AG09319 (cell line): Measurements from ENCODE around the gene AURKAIP1.

Experiments used
- DNase-seq: peaks from one replicate; pipeline ENCODE4 v3.0.0-alpha.2; 2010; ENCODE audit warnings: low read depth; ENCODE audit errors: extremely low read depth
- TF ChIP-seq, protein P1 (sequence below): IDR thresholded peaks from 2 replicates; pipeline ENCODE4 v1.5.1; 2011; ENCODE audit warnings: low read depth, mild to moderate bottlenecking, inconsistent platforms, low read length, moderate library complexity

The AURKAIP1 gene

DNA sequence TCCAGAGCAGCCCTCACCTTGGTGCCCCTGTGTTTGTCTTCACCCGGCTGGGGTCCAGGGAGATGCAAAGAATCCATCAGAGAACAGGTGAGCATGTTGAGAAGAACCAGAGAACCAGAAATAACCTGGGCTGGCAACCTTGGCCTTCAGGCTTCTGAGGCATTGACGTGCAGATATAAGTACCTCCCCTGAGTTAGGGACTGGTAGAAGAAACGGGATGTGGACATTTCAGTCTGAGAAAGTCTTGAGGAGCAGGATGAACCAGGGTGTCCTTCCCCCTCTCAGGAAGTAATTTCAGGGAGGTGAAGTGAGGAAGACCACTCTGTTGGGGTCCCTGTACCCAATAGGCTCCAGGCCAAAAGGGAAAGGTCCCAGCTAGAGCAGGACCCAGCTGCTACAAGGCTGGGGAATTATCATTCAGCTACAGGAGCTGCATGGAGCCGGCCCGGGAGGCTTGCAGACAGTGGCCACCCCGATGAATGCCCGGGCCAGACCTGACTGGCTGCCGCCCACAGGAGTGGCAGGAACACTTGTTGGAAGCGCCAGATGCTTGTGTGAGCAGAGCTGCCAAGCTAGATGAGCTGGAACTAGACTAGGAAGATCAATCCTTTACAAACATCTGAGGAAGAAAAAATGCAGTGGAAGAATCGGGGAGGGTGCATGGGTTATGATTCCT, 1.7 kb upstream of the AURKAIP1 start:
- TF ChIP-seq, protein P1, sequence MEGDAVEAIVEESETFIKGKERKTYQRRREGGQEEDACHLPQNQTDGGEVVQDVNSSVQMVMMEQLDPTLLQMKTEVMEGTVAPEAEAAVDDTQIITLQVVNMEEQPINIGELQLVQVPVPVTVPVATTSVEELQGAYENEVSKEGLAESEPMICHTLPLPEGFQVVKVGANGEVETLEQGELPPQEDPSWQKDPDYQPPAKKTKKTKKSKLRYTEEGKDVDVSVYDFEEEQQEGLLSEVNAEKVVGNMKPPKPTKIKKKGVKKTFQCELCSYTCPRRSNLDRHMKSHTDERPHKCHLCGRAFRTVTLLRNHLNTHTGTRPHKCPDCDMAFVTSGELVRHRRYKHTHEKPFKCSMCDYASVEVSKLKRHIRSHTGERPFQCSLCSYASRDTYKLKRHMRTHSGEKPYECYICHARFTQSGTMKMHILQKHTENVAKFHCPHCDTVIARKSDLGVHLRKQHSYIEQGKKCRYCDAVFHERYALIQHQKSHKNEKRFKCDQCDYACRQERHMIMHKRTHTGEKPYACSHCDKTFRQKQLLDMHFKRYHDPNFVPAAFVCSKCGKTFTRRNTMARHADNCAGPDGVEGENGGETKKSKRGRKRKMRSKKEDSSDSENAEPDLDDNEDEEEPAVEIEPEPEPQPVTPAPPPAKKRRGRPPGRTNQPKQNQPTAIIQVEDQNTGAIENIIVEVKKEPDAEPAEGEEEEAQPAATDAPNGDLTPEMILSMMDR: no peak

DNA sequence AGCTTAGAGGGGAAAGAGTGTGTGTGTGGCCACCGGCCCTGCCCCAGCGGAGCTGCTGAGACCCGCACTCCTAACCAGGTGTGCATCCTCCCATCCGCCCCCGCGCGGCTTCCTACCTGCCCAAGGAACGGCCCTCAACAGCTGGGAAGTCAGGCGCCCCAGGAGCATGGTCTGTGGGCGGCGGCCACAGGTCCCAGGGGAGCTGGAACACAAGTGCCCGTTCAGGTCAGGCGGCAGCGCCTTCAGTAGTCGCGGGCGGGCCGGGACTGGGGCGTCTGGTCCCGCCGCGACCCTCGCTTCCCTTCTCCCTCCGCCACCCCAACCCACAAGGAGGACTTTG, 448 bp downstream of the AURKAIP1 start:
- TF ChIP-seq, protein P1: no peak
- no peak for DNase-seq

More for the DNA sequence above, 1.7 kb upstream of the AURKAIP1 start:
- no peak for DNase-seq

DNA sequence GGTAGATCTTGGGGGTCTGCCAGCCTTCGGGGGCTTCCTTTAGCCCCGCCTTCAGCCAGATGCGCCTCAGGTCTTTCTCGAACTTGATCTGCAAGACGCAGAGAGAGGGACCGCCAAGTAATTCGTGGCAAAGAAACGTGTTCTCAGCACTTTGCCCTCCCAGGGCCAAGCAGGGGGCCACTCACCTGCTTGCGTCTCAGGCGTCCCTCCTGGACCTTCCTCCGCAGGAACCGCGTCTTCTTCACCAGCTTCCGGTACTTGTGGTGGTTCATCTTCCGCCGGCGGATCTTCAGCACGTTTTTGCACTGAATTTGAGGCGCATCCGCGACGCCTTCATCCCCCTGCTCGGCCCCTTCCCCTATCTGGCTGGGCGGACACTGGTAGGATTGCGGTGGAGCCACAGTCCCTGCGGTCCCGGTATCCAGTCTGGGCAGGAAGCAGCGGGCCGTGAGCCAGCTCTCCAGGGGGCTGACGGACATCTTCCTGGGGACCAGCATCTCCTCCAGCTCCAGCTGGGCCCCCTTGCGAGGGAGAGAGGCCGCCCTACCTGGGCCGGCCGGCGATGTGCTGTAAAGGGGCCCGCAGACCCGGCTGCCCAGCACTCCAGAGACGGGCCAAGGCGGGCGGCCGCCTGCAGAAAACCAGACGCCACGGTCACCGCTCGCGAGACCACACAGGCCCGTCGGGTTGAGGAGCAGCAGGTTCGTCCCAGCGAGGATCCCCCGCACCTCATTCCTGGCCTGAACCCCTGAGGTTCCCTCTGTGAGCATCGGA, 1.0 kb downstream of the AURKAIP1 start:
- TF ChIP-seq, protein P1: no peak
- DNase-seq: no peak

DNA sequence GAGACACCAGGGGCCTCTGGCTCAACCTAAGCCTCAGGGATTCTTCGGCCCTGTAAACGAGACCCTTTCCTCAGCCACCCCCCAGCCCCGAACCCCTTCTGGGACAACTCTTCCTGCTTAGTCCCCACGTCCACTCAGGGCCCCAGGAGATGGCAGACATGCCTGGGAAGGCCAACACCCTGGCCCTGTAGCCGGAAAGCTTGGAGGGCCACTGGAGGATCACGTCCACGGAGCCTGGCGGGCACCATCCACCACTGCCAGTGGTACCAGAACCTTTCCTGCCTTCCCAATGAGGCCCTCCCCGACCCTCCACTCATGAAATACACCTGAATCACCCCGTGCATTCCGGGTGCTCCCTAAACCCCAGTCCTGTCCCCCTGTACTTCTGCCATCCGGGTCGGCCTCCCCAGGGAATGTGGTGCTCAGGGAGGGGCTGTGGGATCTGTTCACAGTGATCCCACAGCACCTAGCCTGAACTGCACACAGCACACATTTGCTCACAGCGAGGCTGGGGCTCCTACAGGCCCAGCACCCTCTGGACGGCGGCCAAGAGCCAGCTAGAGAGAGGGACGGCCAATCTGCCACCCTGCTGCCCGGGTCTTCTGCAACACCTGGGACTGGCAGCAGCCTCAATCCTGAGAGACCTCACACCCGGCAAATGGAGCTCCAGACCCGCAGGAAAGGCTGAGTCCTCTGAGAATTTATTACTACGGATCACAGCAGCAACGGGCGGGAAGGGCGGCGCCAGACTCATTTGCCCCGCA, 1.8 kb downstream of the AURKAIP1 start:
- no peak for DNase-seq
- TF ChIP-seq, protein P1: no peak

DNA sequence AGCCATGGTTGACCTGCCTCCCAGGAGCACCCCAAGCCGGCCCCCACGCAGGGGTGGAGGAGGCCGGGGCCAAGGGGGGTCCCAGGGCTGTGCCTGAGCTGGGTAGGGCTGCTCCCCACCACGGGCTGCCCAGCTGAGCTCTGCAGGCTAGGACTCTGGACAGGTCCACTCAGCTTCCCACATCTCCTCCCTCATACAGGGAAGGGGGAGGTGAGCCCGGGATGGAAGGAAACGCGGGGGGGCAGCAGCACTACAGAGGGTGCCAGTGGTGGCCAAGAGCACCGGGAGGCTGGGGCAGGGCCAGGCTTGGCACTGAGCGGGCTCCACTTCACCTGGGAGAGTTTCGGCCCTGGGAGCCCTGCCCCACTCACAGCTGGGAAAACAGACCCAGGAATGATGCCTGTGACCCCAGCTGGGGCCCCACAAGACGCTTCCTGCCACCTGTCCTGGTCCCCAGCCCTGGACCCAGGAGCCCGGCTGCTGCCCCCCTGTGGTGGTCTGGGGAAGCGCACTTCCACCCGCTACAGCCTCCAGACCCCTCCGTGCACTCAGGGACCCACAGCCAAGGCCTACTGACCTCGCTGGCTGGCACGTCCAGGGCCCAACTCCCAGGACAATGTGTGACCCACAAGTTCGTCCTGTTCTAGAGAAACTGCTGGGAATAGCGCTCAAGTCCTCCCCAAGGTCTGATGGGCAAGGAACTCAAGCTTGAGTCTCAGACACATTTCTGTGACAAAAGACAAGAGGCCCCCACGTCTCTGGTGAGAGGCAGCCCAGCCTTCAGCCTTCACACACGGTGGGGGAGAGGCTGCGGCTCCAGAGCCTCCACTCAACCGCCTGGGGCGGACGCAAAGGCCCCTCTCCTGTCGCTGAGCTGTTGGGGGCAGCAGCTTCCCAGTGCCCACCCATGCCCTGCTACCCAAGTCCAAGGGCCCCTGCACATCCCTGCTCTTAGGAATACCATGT, 3.0 kb downstream of the AURKAIP1 start:
- TF ChIP-seq, protein P1: peak; percentile 93
- no peak for DNase-seq

DNA sequence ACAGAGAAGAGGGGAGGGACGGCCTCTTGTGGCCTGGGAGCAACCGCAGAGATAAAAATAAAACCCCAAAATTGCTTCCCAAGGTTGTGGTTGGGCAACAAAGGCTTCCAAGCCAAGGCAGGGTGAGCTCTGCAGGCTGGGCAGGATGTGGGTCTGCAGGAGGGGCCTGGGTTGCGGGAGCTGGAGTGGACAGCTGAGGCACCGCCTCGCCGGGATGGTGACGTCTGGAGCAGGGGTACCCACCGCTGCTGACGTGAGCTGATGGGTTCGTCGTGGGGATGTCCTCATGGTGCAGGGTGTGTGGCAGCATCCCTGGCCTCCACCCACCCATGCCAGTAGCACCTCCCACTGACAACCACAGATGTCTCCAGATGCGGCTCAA, 3.7 kb downstream of the AURKAIP1 start:
- no peak for DNase-seq
- TF ChIP-seq, protein P1: no peak
